Keratinocyte (primary cell): Measurements from ENCODE around the gene C11orf16. TPM values are rescaled to one million over a fixed set of nuclear protein-coding genes. Genes with fewer than 3 reads are reported as not detected.
"Not testable (repeated sequence)": the region's sequence is repeated elsewhere in the genome, so short reads cannot be mapped to it uniquely, and the experiment has no call there.

Experiments
- DNase-seq: peaks from one replicate; pipeline ENCODE4 v3.0.0-alpha.2; 2011; ENCODE audit warnings: low read depth, missing footprints, low spot score
- FAIRE-seq: peaks from 2 replicates; lab custom pipeline; 2011; peaks lifted over from hg19 to GRCh38; lab: Jason Lieb, UNC
- H2AFZ ChIP-seq: 2 replicates; pipeline ENCODE4 v1.6.0; 2012; ENCODE audit warnings: low read length, control low read depth, inconsistent platforms; ENCODE audit not compliant: control insufficient read depth
- H3K27ac ChIP-seq: 2 replicates; pipeline ENCODE4 v1.5.1; 2011; ENCODE audit warnings: low read length; ENCODE audit not compliant: control insufficient read depth, insufficient read depth
- H3K27me3 ChIP-seq: 3 replicates; pipeline ENCODE4 v1.6.0; 2011; ENCODE audit warnings: low read length; ENCODE audit not compliant: control insufficient read depth, insufficient read depth; ENCODE audit errors: extremely low read depth
- H3K36me3 ChIP-seq, 2 experiments: 2 replicates in 1 of 2; 3 replicates in 1 of 2; pipeline ENCODE4 v1.5.1; 2011; ENCODE audit warnings: low read length in 2 of 2, mild to moderate bottlenecking in 1 of 2; ENCODE audit not compliant: control insufficient read depth in 2 of 2, insufficient read depth in 2 of 2; ENCODE audit errors: extremely low read depth in 1 of 2
- H3K4me1 ChIP-seq: 3 replicates; pipeline ENCODE4 v1.5.1; 2011; ENCODE audit warnings: low read length; ENCODE audit not compliant: control insufficient read depth, insufficient read depth; ENCODE audit errors: extremely low read depth
- H3K4me2 ChIP-seq: 3 replicates; pipeline ENCODE4 v1.6.0; 2011; ENCODE audit warnings: low read depth, low read length; ENCODE audit not compliant: control insufficient read depth, insufficient read depth; ENCODE audit errors: extremely low read depth
- H3K4me3 ChIP-seq, 3 experiments: fragments of 200-600 bp in 1 of 3; sonication (generic) in 1 of 3; 2 replicates in 2 of 3; 3 replicates in 1 of 3; pipeline ENCODE4 v1.5.1; 2011 to 2016; ENCODE audit warnings: low read length in 3 of 3, mild to moderate bottlenecking in 3 of 3, control low read depth in 2 of 3, inconsistent platforms in 1 of 3, low read depth in 1 of 3, mixed read lengths in 1 of 3, mixed run types in 1 of 3, moderate library complexity in 1 of 3; ENCODE audit not compliant: control insufficient read depth in 2 of 3, insufficient read depth in 2 of 3; ENCODE audit errors: extremely low read depth in 1 of 3
- H3K79me2 ChIP-seq: 2 replicates; pipeline ENCODE4 v1.6.0; 2012; ENCODE audit warnings: low read length; ENCODE audit not compliant: control insufficient read depth, insufficient read depth
- H3K9ac ChIP-seq: 3 replicates; pipeline ENCODE4 v1.6.0; 2011; ENCODE audit warnings: low read length; ENCODE audit not compliant: control insufficient read depth, insufficient read depth; ENCODE audit errors: extremely low read depth
- H3K9me1 ChIP-seq: 3 replicates; pipeline ENCODE4 v1.6.0; 2011; ENCODE audit warnings: low read length; ENCODE audit not compliant: control insufficient read depth, insufficient read depth; ENCODE audit errors: extremely low read depth
- H3K9me3 ChIP-seq: 2 replicates; pipeline ENCODE4 v1.5.1; 2012; ENCODE audit warnings: low read depth, low read length; ENCODE audit not compliant: control insufficient read depth
- H4K20me1 ChIP-seq: 3 replicates; pipeline ENCODE4 v1.6.0; 2011; ENCODE audit warnings: low read length; ENCODE audit not compliant: control insufficient read depth, insufficient read depth; ENCODE audit errors: extremely low read depth
- EZH2 ChIP-seq: IDR thresholded peaks from one replicate; pipeline ENCODE4 v1.6.1; 2012; ENCODE audit warnings: inconsistent platforms, mild to moderate bottlenecking, low read length, moderate library complexity
- dilution Hi-C: fragments of 300-500 bp; cut with MboI; formaldehyde crosslinking; loops from one replicate; pipeline ENCODE4 v1.7.0; 2020; ENCODE audit warnings: low sequenced_read_pairs; ENCODE audit not compliant: extremely low pct_ligation_motif_present
- polyA plus RNA-seq, 5 experiments: library from polyadenylated mRNA; depleted of rRNA in 3 of 5; stranded (reverse) in 3 of 5; stranded (forward) in 1 of 5; unstranded in 1 of 5; fragments of >200 nt; gene quantifications; 1 replicate in 1 of 5; 2 replicates in 3 of 5; 3 replicates in 1 of 5; pipeline versions ENCODE4 v1.2.1 to v1.2.3, GENCODE V29; 2011 to 2012; ENCODE audit warnings: missing spikeins in 2 of 5, low read depth in 1 of 5, low replicate concordance in 1 of 5
- TF ChIP-seq, protein P1 (sequence below), 3 experiments: IDR thresholded peaks in 1 of 3; conservative IDR thresholded peaks in 1 of 3; optimal IDR thresholded peaks in 1 of 3; 2 replicates in 2 of 3; 3 replicates in 1 of 3; pipeline versions ENCODE3 to v1.5.1; 2011; ENCODE audit warnings: low read length in 3 of 3, mild to moderate bottlenecking in 3 of 3, moderate library complexity in 2 of 3, control low read depth in 1 of 3, inconsistent platforms in 1 of 3; ENCODE audit not compliant: insufficient read depth in 2 of 3; ENCODE audit errors: extremely low read depth in 1 of 3

The C11orf16 gene
- polyA plus RNA-seq, 1 donor (not counting 4 experiments of a cell fraction or from before 2014, with no cell fraction given): not detected

DNA sequence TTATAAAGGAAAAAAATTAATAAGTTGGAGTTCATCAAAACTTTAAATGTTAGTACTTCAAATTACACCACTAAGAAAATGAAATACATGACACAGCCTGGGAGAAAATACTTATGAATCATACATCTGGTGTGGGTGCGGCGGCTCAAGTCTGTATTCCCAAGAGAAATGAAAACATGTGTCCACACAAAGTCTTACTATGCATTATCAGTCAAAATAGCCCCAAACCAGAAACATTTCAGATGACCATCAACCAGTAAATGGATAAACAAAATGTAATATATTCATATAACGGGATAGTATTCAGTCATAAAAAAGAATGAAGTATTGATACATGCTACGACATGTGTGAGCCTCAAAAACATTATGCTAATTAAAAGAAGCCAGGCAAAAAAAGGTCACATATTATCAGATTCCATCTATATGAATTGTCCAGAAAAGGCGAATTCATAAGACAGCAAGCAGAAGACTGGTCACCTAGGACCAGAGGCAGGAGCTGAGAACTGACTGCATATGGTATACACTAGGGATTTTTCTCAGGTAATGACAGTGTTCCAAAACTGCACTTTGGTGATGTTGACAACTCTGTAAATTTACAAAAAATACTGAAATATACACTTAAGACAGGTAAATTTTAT lies 27.1 kb downstream of the C11orf16 start:
- no peaks in the 10 kb centered on the region for H3K79me2 ChIP-seq
- no peaks in the 10 kb centered on the region for H3K27me3 ChIP-seq
- no peaks in the 10 kb centered on the region for H3K9me1 ChIP-seq
- peak overlapping the region; percentile 46 for H3K9ac ChIP-seq
- H3K4me1 ChIP-seq: peaks cover 31% of the 10 kb centered on the region
- dilution Hi-C loops: no loop called here
- H3K4me3 ChIP-seq: no peak overlapping the region
- no peaks in the 10 kb centered on the region for H3K9me3 ChIP-seq
- H3K4me2 ChIP-seq: peak overlapping the region; percentile 52
- H2AFZ ChIP-seq: peak overlapping the region; percentile 42
- no peaks in the 10 kb centered on the region for H4K20me1 ChIP-seq
- peak; percentile 65 for FAIRE-seq
- no peak for DNase-seq
- TF ChIP-seq EZH2: no peak
- TF ChIP-seq, protein P1, sequence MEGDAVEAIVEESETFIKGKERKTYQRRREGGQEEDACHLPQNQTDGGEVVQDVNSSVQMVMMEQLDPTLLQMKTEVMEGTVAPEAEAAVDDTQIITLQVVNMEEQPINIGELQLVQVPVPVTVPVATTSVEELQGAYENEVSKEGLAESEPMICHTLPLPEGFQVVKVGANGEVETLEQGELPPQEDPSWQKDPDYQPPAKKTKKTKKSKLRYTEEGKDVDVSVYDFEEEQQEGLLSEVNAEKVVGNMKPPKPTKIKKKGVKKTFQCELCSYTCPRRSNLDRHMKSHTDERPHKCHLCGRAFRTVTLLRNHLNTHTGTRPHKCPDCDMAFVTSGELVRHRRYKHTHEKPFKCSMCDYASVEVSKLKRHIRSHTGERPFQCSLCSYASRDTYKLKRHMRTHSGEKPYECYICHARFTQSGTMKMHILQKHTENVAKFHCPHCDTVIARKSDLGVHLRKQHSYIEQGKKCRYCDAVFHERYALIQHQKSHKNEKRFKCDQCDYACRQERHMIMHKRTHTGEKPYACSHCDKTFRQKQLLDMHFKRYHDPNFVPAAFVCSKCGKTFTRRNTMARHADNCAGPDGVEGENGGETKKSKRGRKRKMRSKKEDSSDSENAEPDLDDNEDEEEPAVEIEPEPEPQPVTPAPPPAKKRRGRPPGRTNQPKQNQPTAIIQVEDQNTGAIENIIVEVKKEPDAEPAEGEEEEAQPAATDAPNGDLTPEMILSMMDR (optimal IDR thresholded peaks at IDR 0.05 in 1 of 3, IDR thresholded peaks at IDR 0.05 in 1 of 3, conservative IDR thresholded peaks at IDR 0.05 in 1 of 3; ENCODE audit: extremely low read depth in 1 of 3, insufficient read depth in 2 of 3, low read length in 3 of 3): no peak
- H3K36me3 ChIP-seq: no peaks in the 10 kb centered on the region
- peak overlapping the region; percentile 78 for H3K27ac ChIP-seq

- Histone ChIP-seq H3K79me2 (no peaks in the 10 kb centered on the region), H3K9ac (no peak overlapping the region), H4K20me1 (no peaks in the 10 kb centered on the region), H3K4me2 (no peak overlapping the region), H2AFZ (no peak overlapping the region), H3K9me3 (no peaks in the 10 kb centered on the region), H3K9me1 (no peaks in the 10 kb centered on the region), H3K36me3 (no peaks in the 10 kb centered on the region), H3K4me1 (no peaks in the 10 kb centered on the region), H3K27me3 (no peaks in the 10 kb centered on the region), H3K27ac (no peak overlapping the region), H3K4me3 (no peak overlapping the region)
- dilution Hi-C loops: no loop called here
- TF ChIP-seq, protein P1 (optimal IDR thresholded peaks at IDR 0.05 in 1 of 3, IDR thresholded peaks at IDR 0.05 in 1 of 3, conservative IDR thresholded peaks at IDR 0.05 in 1 of 3; ENCODE audit: extremely low read depth in 1 of 3, insufficient read depth in 2 of 3, low read length in 3 of 3): no peak
- no peak for TF ChIP-seq EZH2
- DNase-seq (no peak), FAIRE-seq (no peak)
Measured at GRCh38 chr11:8899119-8899753, 33.5 kb downstream of the C11orf16 start.

GRCh38 chr11:8891185-8891584 lies 41.6 kb downstream of the C11orf16 start:
- H2AFZ ChIP-seq, H3K9me3 ChIP-seq, H3K36me3 ChIP-seq, H3K4me3 ChIP-seq, H3K4me1 ChIP-seq, dilution Hi-C loops, H3K27ac ChIP-seq, H3K79me2 ChIP-seq, DNase-seq, H3K4me2 ChIP-seq, H3K9me1 ChIP-seq, FAIRE-seq, H3K27me3 ChIP-seq, H4K20me1 ChIP-seq, H3K9ac ChIP-seq: not testable (repeated sequence)
